Measurements from ENCODE around the gene GPATCH1. TPM values are rescaled to one million over a fixed set of nuclear protein-coding genes. Genes with fewer than 3 reads are reported as not detected.

Gene GPATCH1
- total and polyA plus RNA-seq, 9 of the 15 experiments (the other 6 are each of a cell fraction or from before 2014, with no cell fraction given): 3.7 to 9.7 (median 7.7) TPM

GRCh38 chr19:33102893-33103292 is 21.9 kb downstream of the GPATCH1 start:
- no peak overlapping the region for H3K27ac ChIP-seq (ENCODE audit: extremely low read depth, low read depth, low read length)
- H3K9me3 ChIP-seq (replicated peaks; ENCODE audit: control insufficient read depth, insufficient read depth, low read depth, low read length): no peaks in the 10 kb centered on the region
- no peak overlapping the region for H2AFZ ChIP-seq (ENCODE audit: low read depth, low read length)
- H3K4me2 ChIP-seq (ENCODE audit: insufficient read depth, low read length): no peak overlapping the region
- no peak for DNase-seq (ENCODE audit: extremely low read depth in 1 of 4, low spot score in 3 of 4)
- no TSS peak for BruUV-seq (replicated peaks)
- no peaks in the 10 kb centered on the region for H3K79me2 ChIP-seq (ENCODE audit: control insufficient read depth, insufficient read depth, low read length)
- CTCF ChIA-PET (ENCODE audit: low intra/inter-chr PET ratio): no interaction called here
- TF ChIP-seq C11orf30 (IDR thresholded peaks at IDR 0.05; ENCODE audit: low read depth) (0 out of 2 replicates have a peak, but pooled peaks have one; percentile 32), ARHGAP35 (IDR thresholded peaks at IDR 0.05; ENCODE audit: partially characterized antibody) (no peak), ZNF316 (IDR thresholded peaks at IDR 0.05) (peak; percentile 41)
- TF ChIP-seq, protein P1, sequence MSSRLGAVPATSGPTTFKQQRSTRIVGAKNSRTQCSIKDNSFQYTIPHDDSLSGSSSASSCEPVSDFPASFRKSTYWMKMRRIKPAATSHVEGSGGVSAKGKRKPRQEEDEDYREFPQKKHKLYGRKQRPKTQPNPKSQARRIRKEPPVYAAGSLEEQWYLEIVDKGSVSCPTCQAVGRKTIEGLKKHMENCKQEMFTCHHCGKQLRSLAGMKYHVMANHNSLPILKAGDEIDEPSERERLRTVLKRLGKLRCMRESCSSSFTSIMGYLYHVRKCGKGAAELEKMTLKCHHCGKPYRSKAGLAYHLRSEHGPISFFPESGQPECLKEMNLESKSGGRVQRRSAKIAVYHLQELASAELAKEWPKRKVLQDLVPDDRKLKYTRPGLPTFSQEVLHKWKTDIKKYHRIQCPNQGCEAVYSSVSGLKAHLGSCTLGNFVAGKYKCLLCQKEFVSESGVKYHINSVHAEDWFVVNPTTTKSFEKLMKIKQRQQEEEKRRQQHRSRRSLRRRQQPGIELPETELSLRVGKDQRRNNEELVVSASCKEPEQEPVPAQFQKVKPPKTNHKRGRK (tag; IDR thresholded peaks at IDR 0.05): no peak
- H3K9ac ChIP-seq (ENCODE audit: insufficient read depth in 1 of 2, low read depth in 2 of 2, low read length in 2 of 2): no peak overlapping the region
- no peak for FAIRE-seq
- intact Hi-C loops (cut with micrococcal nuclease) (no loop called here), in situ Hi-C loops (cut with MboI) (no loop called here)
- POLR2A ChIA-PET: interaction anchor here (1.2 to 1.6 kb wide), 2 partner anchors 10 to 18 kb away, joined by 4 to 5 read pairs; no protein-coding TSS in a partner anchor
- H4K20me1 ChIP-seq (replicated peaks; ENCODE audit: control insufficient read depth, insufficient read depth, low read length): peaks cover 4% of the 10 kb centered on the region; the same call in 1 of the 2 replicates
- peaks cover 50% of the 10 kb centered on the region for H3K36me3 ChIP-seq (ENCODE audit: control insufficient read depth, insufficient read depth, low read length)
- no peak for ATAC-seq
- H3K27me3 ChIP-seq (ENCODE audit: control insufficient read depth in 2 of 2, insufficient read depth in 2 of 2, low read length in 2 of 2): no peaks in the 10 kb centered on the region
- H3K9me1 ChIP-seq (ENCODE audit: control insufficient read depth, insufficient read depth, low read length): no peaks in the 10 kb centered on the region
- H3K4me3 ChIP-seq: no peak overlapping the region
- H3K4me1 ChIP-seq (replicated peaks in 1 of 2; ENCODE audit: control insufficient read depth in 2 of 2, insufficient read depth in 2 of 2, low read length in 2 of 2): peaks cover 6 to 10% of the 10 kb centered on the region in 2 experiments; a peak in 3 of 5 replicates
- WGBS (ENCODE audit: insufficient coverage, low coverage, missing lambda C conversion rate): 93% methylated on average over 6 of the region's 6 CpGs

GRCh38 chr19:33108161-33108560 is 27.2 kb downstream of the GPATCH1 start:
- no peak for ATAC-seq
- FAIRE-seq: no peak
- Histone ChIP-seq H3K4me2 (ENCODE audit: insufficient read depth, low read length) (no peak overlapping the region), H3K27me3 (ENCODE audit: control insufficient read depth in 2 of 2, insufficient read depth in 2 of 2, low read length in 2 of 2) (no peaks in the 10 kb centered on the region), H3K9me3 (replicated peaks; ENCODE audit: control insufficient read depth, insufficient read depth, low read depth, low read length) (no peaks in the 10 kb centered on the region), H3K4me3 (no peak overlapping the region), H3K27ac (ENCODE audit: extremely low read depth, low read depth, low read length) (no peak overlapping the region), H3K9me1 (ENCODE audit: control insufficient read depth, insufficient read depth, low read length) (no peaks in the 10 kb centered on the region), H3K36me3 (ENCODE audit: control insufficient read depth, insufficient read depth, low read length) (peaks cover 51% of the 10 kb centered on the region), H3K79me2 (ENCODE audit: control insufficient read depth, insufficient read depth, low read length) (no peaks in the 10 kb centered on the region), H3K4me1 (replicated peaks in 1 of 2; ENCODE audit: control insufficient read depth in 2 of 2, insufficient read depth in 2 of 2, low read length in 2 of 2) (no peaks in the 10 kb centered on the region), H2AFZ (ENCODE audit: low read depth, low read length) (no peak overlapping the region), H3K9ac (ENCODE audit: insufficient read depth in 1 of 2, low read depth in 2 of 2, low read length in 2 of 2) (no peak overlapping the region), H4K20me1 (replicated peaks; ENCODE audit: control insufficient read depth, insufficient read depth, low read length) (no peaks in the 10 kb centered on the region)
- TF ChIP-seq IRF2 (CRISPR knock-in tag; IDR thresholded peaks at IDR 0.05): no peak
- TF ChIP-seq STAG1 (CRISPR knock-in tag; IDR thresholded peaks at IDR 0.05; ENCODE audit: borderline replicate concordance): no peak
- TF ChIP-seq PHF8 (IDR thresholded peaks at IDR 0.05; ENCODE audit: borderline replicate concordance, low read length): no peak
- TF ChIP-seq ETV6 (IDR thresholded peaks at IDR 0.05; ENCODE audit: borderline replicate concordance in 1 of 2, low read depth in 2 of 2, low read length in 1 of 2): no peak
- no peak for TF ChIP-seq ETV6 (CRISPR knock-in tag; IDR thresholded peaks at IDR 0.05; ENCODE audit: borderline replicate concordance)
- TF ChIP-seq ZNF507 (tag; conservative IDR thresholded peaks at IDR 0.05): no peak
- DNase-seq (ENCODE audit: extremely low read depth in 1 of 4, low spot score in 3 of 4): no peak
- ChIA-PET CTCF (ENCODE audit: low intra/inter-chr PET ratio) (no interaction called here), POLR2A (no interaction called here)
- no TSS peak for BruUV-seq (replicated peaks)
- 96% methylated on average over 7 of the region's 10 CpGs for WGBS (ENCODE audit: insufficient coverage, low coverage, missing lambda C conversion rate)
- in situ Hi-C loops (cut with MboI): no loop called here
- intact Hi-C loops (cut with micrococcal nuclease): no loop called here

Data from K562 (cell line).